HepG2 (cell line): ENCODE measurements around the gene NANOS1. TPM values are rescaled to one million over a fixed set of nuclear protein-coding genes. Genes with fewer than 3 reads are reported as not detected.

ENCODE experiments used
- AGO2 ChIP-seq: fragments of 200-400 bp; formaldehyde crosslinking; optimal IDR thresholded peaks from 2 replicates; pipeline ENCODE3; 2017; ENCODE audit warnings: mild to moderate bottlenecking, low read depth, low read length, moderate library complexity
- CENPX ChIP-seq: sonication (generic); formaldehyde crosslinking; IDR thresholded peaks from 2 replicates; pipeline ENCODE4 v1.9.0; 2021; ENCODE audit warnings: mild to moderate bottlenecking, missing genetic modification reagents, moderate library complexity
- FOSL1 ChIP-seq: sonication (generic); formaldehyde crosslinking; IDR thresholded peaks from 2 replicates; pipeline ENCODE4 v1.9.0; 2021; ENCODE audit warnings: missing genetic modification reagents, borderline replicate concordance
- FOXO1 ChIP-seq: sonication (generic); formaldehyde crosslinking; IDR thresholded peaks from 2 replicates; pipeline ENCODE4 v1.4.0; 2020; ENCODE audit warnings: missing genetic modification reagents
- HIVEP1 ChIP-seq: sonication (generic); formaldehyde crosslinking; IDR thresholded peaks from 2 replicates; pipeline ENCODE4 v1.4.0; 2020; ENCODE audit warnings: mild to moderate bottlenecking, missing genetic modification reagents
- KDM5A ChIP-seq: fragments of 200-600 bp; sonication (generic); IDR thresholded peaks from 2 replicates; pipeline ENCODE4 v1.7.0; 2018; ENCODE audit warnings: antibody characterized with exemption, mild to moderate bottlenecking, low read length, borderline replicate concordance
- MAFF ChIP-seq: IDR thresholded peaks from 2 replicates; pipeline ENCODE4 v1.6.1; 2011; ENCODE audit warnings: low read depth, low read length, improper control_type of control experiment
- NRL ChIP-seq: sonication (generic); formaldehyde crosslinking; IDR thresholded peaks from 2 replicates; pipeline ENCODE4 v1.5.0; 2020; ENCODE audit warnings: missing genetic modification reagents, mild to moderate bottlenecking, moderate library complexity, borderline replicate concordance
- RBM39 ChIP-seq: fragments of 200-400 bp; formaldehyde crosslinking; IDR thresholded peaks from one replicate; pipeline ENCODE4 v1.6.1; 2018; ENCODE audit warnings: antibody characterized with exemption, mild to moderate bottlenecking, low read depth, low read length; ENCODE audit not compliant: poor library complexity, severe bottlenecking
- RFXANK ChIP-seq: IDR thresholded peaks from 2 replicates; pipeline ENCODE4 v1.6.1; 2016
- ZBTB3 ChIP-seq: sonication (generic); formaldehyde crosslinking; IDR thresholded peaks from 2 replicates; pipeline ENCODE4 v1.4.0; 2020; ENCODE audit warnings: low read depth, mild to moderate bottlenecking, moderate library complexity, missing genetic modification reagents, borderline replicate concordance
- ZBTB7A ChIP-seq: sonication (generic); formaldehyde crosslinking; IDR thresholded peaks from 2 replicates; pipeline ENCODE4 v1.8.0; 2022; ENCODE audit warnings: mild to moderate bottlenecking, missing genetic modification reagents
- ZNF124 ChIP-seq: sonication (generic); formaldehyde crosslinking; IDR thresholded peaks from 2 replicates; pipeline ENCODE4 v1.4.0; 2020; ENCODE audit warnings: missing genetic modification reagents
- ZNF331 ChIP-seq: sonication (generic); formaldehyde crosslinking; IDR thresholded peaks from 2 replicates; pipeline ENCODE4 v1.4.0; 2020; ENCODE audit warnings: missing genetic modification reagents
- ZNF749 ChIP-seq: sonication (generic); formaldehyde crosslinking; IDR thresholded peaks from 2 replicates; pipeline ENCODE4 v1.8.0; 2022; ENCODE audit warnings: mild to moderate bottlenecking, missing genetic modification reagents, moderate library complexity, borderline replicate concordance
- ZNF879 ChIP-seq: sonication (generic); formaldehyde crosslinking; IDR thresholded peaks from 2 replicates; pipeline ENCODE4 v1.8.1; 2023; ENCODE audit warnings: missing genetic modification reagents
- ZNF891 ChIP-seq: sonication (generic); formaldehyde crosslinking; IDR thresholded peaks from 2 replicates; pipeline ENCODE4 v1.5.0; 2020; ENCODE audit warnings: mild to moderate bottlenecking, missing genetic modification reagents
- polyA plus RNA-seq, 8 experiments: library from polyadenylated mRNA; depleted of rRNA in 3 of 8; stranded (reverse) in 7 of 8; unstranded in 1 of 8; fragments of >200 nt; fragmentation: Illumina TruSeq in 4 of 8; extraction: Trizol in 4 of 8; gene quantifications; 2 replicates each; pipeline versions ENCODE4 v1.2.1 to v1.2.3, GENCODE V29; 2011 to 2016; ENCODE audit warnings: low read depth in 4 of 8, missing spikeins in 1 of 8, mixed read lengths in 1 of 8; ENCODE audit not compliant: insufficient read depth in 1 of 8
- total RNA-seq, 5 experiments: library from RNA; depleted of rRNA; stranded (reverse); fragments of >200 nt; fragmentation: Illumina TruSeq; extraction: Trizol; gene quantifications; 2 replicates each; pipeline ENCODE4 v1.2.3, GENCODE V29; 2016; ENCODE audit warnings: low read depth in 1 of 5
- TF ChIP-seq, protein P1 (sequence below): sonication (generic); formaldehyde crosslinking; IDR thresholded peaks from 2 replicates; pipeline ENCODE4 v1.5.0; 2020; ENCODE audit warnings: mild to moderate bottlenecking, missing genetic modification reagents
- TF ChIP-seq, protein P2 (sequence below): sonication (generic); formaldehyde crosslinking; IDR thresholded peaks from 2 replicates; pipeline ENCODE4 v1.5.0; 2020; ENCODE audit warnings: mild to moderate bottlenecking, missing genetic modification reagents, borderline replicate concordance
- TF ChIP-seq, protein P3 (sequence below): sonication (generic); formaldehyde crosslinking; conservative IDR thresholded peaks from 2 replicates; pipeline ENCODE4 v1.4.0; 2020; ENCODE audit warnings: mild to moderate bottlenecking, missing genetic modification reagents, moderate library complexity

Gene NANOS1
- total and polyA plus RNA-seq, 2 of the 13 experiments (the other 11 are each of a cell fraction or from before 2014, with no cell fraction given) = 1.7 to 2.2 TPM

DNA sequence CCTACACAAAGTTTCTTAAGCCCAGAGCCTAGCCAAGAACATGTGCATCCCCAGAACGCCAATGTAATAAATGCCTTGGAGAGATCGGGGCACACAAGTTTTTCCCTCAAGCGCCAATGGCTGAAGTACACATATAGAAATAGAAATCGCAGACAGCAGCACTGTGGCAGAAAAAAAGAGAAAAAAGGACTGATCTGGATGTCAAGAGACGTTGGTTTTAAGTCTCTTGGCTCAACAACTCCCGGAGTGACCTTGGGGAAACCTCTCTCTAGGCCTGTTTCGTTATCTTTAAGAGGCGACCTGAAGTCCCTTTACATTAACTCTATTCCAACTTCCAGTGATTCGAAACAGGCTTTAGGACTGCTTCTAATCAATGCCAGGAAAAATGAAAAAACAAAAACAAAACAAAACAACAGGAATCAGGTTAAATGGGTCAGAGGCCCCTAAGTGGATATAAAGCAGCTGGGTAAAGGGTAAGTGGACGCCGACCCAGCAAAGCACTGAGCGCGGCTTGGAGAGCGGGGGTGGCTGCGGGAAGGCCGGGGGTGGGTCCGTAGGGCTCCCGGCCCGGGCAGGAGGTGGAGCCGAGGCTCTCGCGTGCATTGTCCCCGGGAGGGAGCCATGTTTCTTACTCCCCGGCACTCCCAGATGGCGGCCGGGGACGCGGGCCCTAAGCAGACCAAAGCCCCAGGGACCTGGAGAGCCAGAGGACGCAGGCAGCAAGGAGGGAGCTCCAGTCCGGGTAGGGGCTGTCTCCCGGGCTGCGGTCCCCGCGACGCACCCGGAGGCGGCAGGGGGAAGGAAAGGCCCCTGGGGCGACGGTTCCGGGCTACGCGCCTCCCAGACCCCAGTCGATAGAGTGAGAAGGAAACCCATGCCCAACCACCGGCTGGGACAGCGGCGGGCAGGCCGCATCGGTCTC lies 50.3 kb downstream of the NANOS1 start (continued):
- TF ChIP-seq, protein P1, sequence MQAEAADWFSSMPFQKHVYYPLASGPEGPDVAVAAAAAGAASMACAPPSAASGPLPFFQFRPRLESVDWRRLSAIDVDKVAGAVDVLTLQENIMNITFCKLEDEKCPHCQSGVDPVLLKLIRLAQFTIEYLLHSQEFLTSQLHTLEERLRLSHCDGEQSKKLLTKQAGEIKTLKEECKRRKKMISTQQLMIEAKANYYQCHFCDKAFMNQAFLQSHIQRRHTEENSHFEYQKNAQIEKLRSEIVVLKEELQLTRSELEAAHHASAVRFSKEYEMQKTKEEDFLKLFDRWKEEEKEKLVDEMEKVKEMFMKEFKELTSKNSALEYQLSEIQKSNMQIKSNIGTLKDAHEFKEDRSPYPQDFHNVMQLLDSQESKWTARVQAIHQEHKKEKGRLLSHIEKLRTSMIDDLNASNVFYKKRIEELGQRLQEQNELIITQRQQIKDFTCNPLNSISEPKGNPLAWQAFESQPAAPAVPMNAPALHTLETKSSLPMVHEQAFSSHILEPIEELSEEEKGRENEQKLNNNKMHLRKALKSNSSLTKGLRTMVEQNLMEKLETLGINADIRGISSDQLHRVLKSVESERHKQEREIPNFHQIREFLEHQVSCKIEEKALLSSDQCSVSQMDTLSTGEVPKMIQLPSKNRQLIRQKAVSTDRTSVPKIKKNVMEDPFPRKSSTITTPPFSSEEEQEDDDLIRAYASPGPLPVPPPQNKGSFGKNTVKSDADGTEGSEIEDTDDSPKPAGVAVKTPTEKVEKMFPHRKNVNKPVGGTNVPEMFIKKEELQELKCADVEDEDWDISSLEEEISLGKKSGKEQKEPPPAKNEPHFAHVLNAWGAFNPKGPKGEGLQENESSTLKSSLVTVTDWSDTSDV (CRISPR knock-in tag) = 0 out of 2 replicates have a peak, but pooled peaks have one; percentile 11
- TF ChIP-seq FOXO1 (peak; percentile 3; the same call in 1 of the 2 replicates), CENPX (CRISPR knock-in tag) (no peak), ZNF124 (CRISPR knock-in tag) (no peak), ZNF891 (CRISPR knock-in tag) (0 out of 2 replicates have a peak, but pooled peaks have one; percentile 18), NRL (CRISPR knock-in tag) (0 out of 2 replicates have a peak, but pooled peaks have one; percentile 24), ZNF331 (CRISPR knock-in tag) (0 out of 2 replicates have a peak, but pooled peaks have one; percentile 3), MAFF (no peak), RBM39 (no peak), HIVEP1 (CRISPR knock-in tag) (peak; percentile 14; the same call in 1 of the 2 replicates), ZBTB7A (CRISPR knock-in tag) (0 out of 2 replicates have a peak, but pooled peaks have one; percentile 8), FOSL1 (CRISPR knock-in tag) (no peak), KDM5A (0 out of 2 replicates have a peak, but pooled peaks have one; percentile 21), ZNF879 (no peak; the same call in 1 of the 2 replicates), AGO2 (peak; percentile 97), RFXANK (CRISPR knock-in tag) (no peak), ZNF749 (peak; percentile 8; the same call in 1 of the 2 replicates), ZBTB3 (CRISPR knock-in tag) (0 out of 2 replicates have a peak, but pooled peaks have one; percentile 31)
- TF ChIP-seq, protein P2, sequence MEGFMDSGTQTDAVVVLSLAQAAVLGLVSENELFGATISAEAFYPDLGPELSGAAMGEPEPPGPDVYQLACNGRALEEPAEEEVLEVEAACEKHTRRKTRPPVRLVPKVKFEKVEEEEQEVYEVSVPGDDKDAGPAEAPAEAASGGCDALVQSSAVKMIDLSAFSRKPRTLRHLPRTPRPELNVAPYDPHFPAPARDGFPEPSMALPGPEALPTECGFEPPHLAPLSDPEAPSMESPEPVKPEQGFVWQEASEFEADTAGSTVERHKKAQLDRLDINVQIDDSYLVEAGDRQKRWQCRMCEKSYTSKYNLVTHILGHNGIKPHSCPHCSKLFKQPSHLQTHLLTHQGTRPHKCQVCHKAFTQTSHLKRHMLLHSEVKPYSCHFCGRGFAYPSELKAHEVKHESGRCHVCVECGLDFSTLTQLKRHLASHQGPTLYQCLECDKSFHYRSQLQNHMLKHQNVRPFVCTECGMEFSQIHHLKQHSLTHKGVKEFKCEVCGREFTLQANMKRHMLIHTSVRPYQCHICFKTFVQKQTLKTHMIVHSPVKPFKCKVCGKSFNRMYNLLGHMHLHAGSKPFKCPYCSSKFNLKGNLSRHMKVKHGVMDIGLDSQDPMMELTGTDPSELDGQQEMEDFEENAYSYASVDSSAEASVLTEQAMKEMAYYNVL = 0 out of 2 replicates have a peak, but pooled peaks have one; percentile 12
- TF ChIP-seq, protein P3, sequence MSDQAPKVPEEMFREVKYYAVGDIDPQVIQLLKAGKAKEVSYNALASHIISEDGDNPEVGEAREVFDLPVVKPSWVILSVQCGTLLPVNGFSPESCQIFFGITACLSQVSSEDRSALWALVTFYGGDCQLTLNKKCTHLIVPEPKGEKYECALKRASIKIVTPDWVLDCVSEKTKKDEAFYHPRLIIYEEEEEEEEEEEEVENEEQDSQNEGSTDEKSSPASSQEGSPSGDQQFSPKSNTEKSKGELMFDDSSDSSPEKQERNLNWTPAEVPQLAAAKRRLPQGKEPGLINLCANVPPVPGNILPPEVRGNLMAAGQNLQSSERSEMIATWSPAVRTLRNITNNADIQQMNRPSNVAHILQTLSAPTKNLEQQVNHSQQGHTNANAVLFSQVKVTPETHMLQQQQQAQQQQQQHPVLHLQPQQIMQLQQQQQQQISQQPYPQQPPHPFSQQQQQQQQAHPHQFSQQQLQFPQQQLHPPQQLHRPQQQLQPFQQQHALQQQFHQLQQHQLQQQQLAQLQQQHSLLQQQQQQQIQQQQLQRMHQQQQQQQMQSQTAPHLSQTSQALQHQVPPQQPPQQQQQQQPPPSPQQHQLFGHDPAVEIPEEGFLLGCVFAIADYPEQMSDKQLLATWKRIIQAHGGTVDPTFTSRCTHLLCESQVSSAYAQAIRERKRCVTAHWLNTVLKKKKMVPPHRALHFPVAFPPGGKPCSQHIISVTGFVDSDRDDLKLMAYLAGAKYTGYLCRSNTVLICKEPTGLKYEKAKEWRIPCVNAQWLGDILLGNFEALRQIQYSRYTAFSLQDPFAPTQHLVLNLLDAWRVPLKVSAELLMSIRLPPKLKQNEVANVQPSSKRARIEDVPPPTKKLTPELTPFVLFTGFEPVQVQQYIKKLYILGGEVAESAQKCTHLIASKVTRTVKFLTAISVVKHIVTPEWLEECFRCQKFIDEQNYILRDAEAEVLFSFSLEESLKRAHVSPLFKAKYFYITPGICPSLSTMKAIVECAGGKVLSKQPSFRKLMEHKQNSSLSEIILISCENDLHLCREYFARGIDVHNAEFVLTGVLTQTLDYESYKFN (CRISPR knock-in tag) = 0 out of 2 replicates have a peak, but pooled peaks have one; percentile 2
